Endodermal cell (in vitro differentiated cells): ENCODE data around the gene IGF2BP1. TPM values are rescaled to one million over a fixed set of nuclear protein-coding genes. Genes with fewer than 3 reads are reported as not detected.
A peak's percentile ranks its signal among the peaks of the same experiment; 100 is the strongest.

ENCODE experiments used
- DNase-seq: peaks from one replicate; pipeline ENCODE4 v3.0.0-alpha.2; 2017
- H3K27ac ChIP-seq: 2 replicates; pipeline ENCODE4 v1.5.1; 2013; ENCODE audit warnings: mild to moderate bottlenecking, low read depth, low read length, moderate library complexity
- H3K27me3 ChIP-seq: 2 replicates; pipeline ENCODE4 v1.6.1; 2013; ENCODE audit warnings: mild to moderate bottlenecking, low read length, moderate library complexity; ENCODE audit not compliant: insufficient read depth, control insufficient read depth, poor library complexity, severe bottlenecking
- H3K36me3 ChIP-seq: 2 replicates; pipeline ENCODE4 v1.7.0; 2013; ENCODE audit warnings: mild to moderate bottlenecking, low read length, moderate library complexity; ENCODE audit not compliant: control insufficient read depth, insufficient read depth
- H3K4me1 ChIP-seq: one replicate; pipeline ENCODE4 v1.7.0; 2013; ENCODE audit warnings: low read length; ENCODE audit not compliant: control insufficient read depth, insufficient read depth
- H3K4me3 ChIP-seq: 2 replicates; pipeline ENCODE4 v1.5.1; 2013; ENCODE audit warnings: mild to moderate bottlenecking, low read length, moderate library complexity
- H3K9ac ChIP-seq: 2 replicates; pipeline ENCODE4 v1.6.1; 2013; ENCODE audit warnings: mild to moderate bottlenecking, low read length, moderate library complexity; ENCODE audit not compliant: poor library complexity, severe bottlenecking; ENCODE audit errors: extremely low read depth
- H3K9me3 ChIP-seq: 2 replicates; pipeline ENCODE4 v1.6.1; 2013; ENCODE audit warnings: mild to moderate bottlenecking, low read length, moderate library complexity; ENCODE audit not compliant: control insufficient read depth
- H3K27ac Mint-ChIP-seq: 2 replicates; pipeline ENCODE4 v1.8.0; 2020; ENCODE audit warnings: mixed read lengths
- H3K27me3 Mint-ChIP-seq: 2 replicates; pipeline ENCODE4 v1.8.0; 2021; ENCODE audit warnings: mild to moderate bottlenecking, mixed read lengths; ENCODE audit not compliant: insufficient read depth
- H3K36me3 Mint-ChIP-seq: 2 replicates; pipeline ENCODE4 v1.8.0; 2020; ENCODE audit warnings: low read depth, mixed read lengths
- H3K4me1 Mint-ChIP-seq: 2 replicates; pipeline ENCODE4 v1.8.0; 2020; ENCODE audit warnings: mixed read lengths
- H3K4me3 Mint-ChIP-seq: 2 replicates; pipeline ENCODE4 v1.8.0; 2020; ENCODE audit warnings: mild to moderate bottlenecking, moderate library complexity, mixed read lengths
- H3K9me3 Mint-ChIP-seq: 2 replicates; pipeline ENCODE4 v1.8.0; 2020; ENCODE audit warnings: mild to moderate bottlenecking, mixed read lengths
- CTCF ChIP-seq: fragments of 200-600 bp; sonication (generic); conservative IDR thresholded peaks from 2 replicates; pipeline ENCODE4 v1.5.0; 2021; ENCODE audit warnings: antibody characterized with exemption, mild to moderate bottlenecking
- WGBS, 2 experiments: methylation state at CpG; one replicate each; pipeline versions ENCODE4 v1.1.5 to v1.1.7; 2013; ENCODE audit warnings: missing lambda C conversion rate in 2 of 2, mixed read lengths in 1 of 2; ENCODE audit not compliant: insufficient coverage in 1 of 2, insufficient read length in 1 of 2; 5-methylcytosine and 5-hydroxymethylcytosine counted together
- total RNA-seq, 2 donors: library from RNA; stranded (reverse); fragmentation: NEBNext Ultra II Directional in 1 of 2; extraction: Animal tissue kit (Norgen Biotek cat#: 25700) in 1 of 2; gene quantifications; 2 replicates in 1 of 2; 3 replicates in 1 of 2; pipeline ENCODE4 v1.2.1, GENCODE V29; 2021

IGF2BP1 gene
- total RNA-seq, 2 donors from 2014 or later, result 333 to 360 TPM

GRCh38 chr17:49035470-49036269 is 38.5 kb downstream of the IGF2BP1 start:
- Histone ChIP-seq H3K4me3 (no peak overlapping the region), H3K27me3 (no peaks in the 10 kb centered on the region), H3K9me3 (no peaks in the 10 kb centered on the region), H3K9ac (no peak overlapping the region), H3K4me1 (peaks cover 5% of the 10 kb centered on the region), H3K27ac (peak overlapping the region; percentile 30), H3K36me3 (peaks cover 90% of the 10 kb centered on the region)
- 85 to 87% methylated on average over 25 to 42 of the region's 42 CpGs for WGBS, 2 experiments
- H3K27ac Mint-ChIP-seq, result peak overlapping the region; percentile 78
- DNase-seq, result peak; percentile 96
- TF ChIP-seq CTCF, result peak; percentile 83
- no peaks in the 10 kb centered on the region for H3K27me3 Mint-ChIP-seq
- H3K36me3 Mint-ChIP-seq, result peaks cover 73% of the 10 kb centered on the region
- H3K4me3 Mint-ChIP-seq, result no peak overlapping the region
- no peaks in the 10 kb centered on the region for H3K9me3 Mint-ChIP-seq
- H3K4me1 Mint-ChIP-seq, result peaks cover 9% of the 10 kb centered on the region

- H3K27ac Mint-ChIP-seq, result peak overlapping the region; percentile 78
These were observed 39.1 kb downstream of the IGF2BP1 start for GRCh38 chr17:49036270-49036626.

GRCh38 chr17:49038138-49038537 is 41.0 kb downstream of the IGF2BP1 start:
- Histone ChIP-seq H3K9ac (no peak overlapping the region), H3K4me3 (no peak overlapping the region), H3K27ac (no peak overlapping the region), H3K9me3 (no peaks in the 10 kb centered on the region), H3K4me1 (no peaks in the 10 kb centered on the region), H3K36me3 (peaks cover 97% of the 10 kb centered on the region), H3K27me3 (no peaks in the 10 kb centered on the region)
- no peaks in the 10 kb centered on the region for H3K4me1 Mint-ChIP-seq
- peaks cover 77% of the 10 kb centered on the region for H3K36me3 Mint-ChIP-seq
- H3K9me3 Mint-ChIP-seq, result no peaks in the 10 kb centered on the region
- no peaks in the 10 kb centered on the region for H3K27me3 Mint-ChIP-seq
- no peak for DNase-seq
- 98 to 100% methylated on average over 2 to 8 of the region's 8 CpGs for WGBS, 2 experiments
- H3K27ac Mint-ChIP-seq, result no peak overlapping the region
- TF ChIP-seq CTCF, result no peak
- H3K4me3 Mint-ChIP-seq, result no peak overlapping the region

More at GRCh38 chr17:49036270-49036626, 39.1 kb downstream of the IGF2BP1 start:
- TF ChIP-seq CTCF, result no peak
- WGBS, 2 experiments, result 96 to 97% methylated on average over 12 of the region's 13 CpGs
- peaks cover 71% of the 10 kb centered on the region for H3K36me3 Mint-ChIP-seq
- H3K4me3 ChIP-seq, result no peak overlapping the region
- peaks cover 8% of the 10 kb centered on the region for H3K4me1 Mint-ChIP-seq
- no peak overlapping the region for H3K4me3 Mint-ChIP-seq
- H3K27me3 ChIP-seq, result no peaks in the 10 kb centered on the region
- H3K9ac ChIP-seq, result no peak overlapping the region
- H3K27ac ChIP-seq, result no peak overlapping the region
- H3K4me1 ChIP-seq, result peaks cover 5% of the 10 kb centered on the region
- H3K9me3 ChIP-seq, result no peaks in the 10 kb centered on the region
- H3K36me3 ChIP-seq, result peaks cover 94% of the 10 kb centered on the region
- no peaks in the 10 kb centered on the region for H3K27me3 Mint-ChIP-seq
- no peaks in the 10 kb centered on the region for H3K9me3 Mint-ChIP-seq
- no peak for DNase-seq
